ENCODE data around the gene TBC1D16.
A peak's percentile ranks its signal among the peaks of the same experiment; 100 is the strongest.
"Not testable (repeated sequence)": the region's sequence is repeated elsewhere in the genome, so short reads cannot be mapped to it uniquely, and the experiment has no call there.

The TBC1D16 gene

DNA sequence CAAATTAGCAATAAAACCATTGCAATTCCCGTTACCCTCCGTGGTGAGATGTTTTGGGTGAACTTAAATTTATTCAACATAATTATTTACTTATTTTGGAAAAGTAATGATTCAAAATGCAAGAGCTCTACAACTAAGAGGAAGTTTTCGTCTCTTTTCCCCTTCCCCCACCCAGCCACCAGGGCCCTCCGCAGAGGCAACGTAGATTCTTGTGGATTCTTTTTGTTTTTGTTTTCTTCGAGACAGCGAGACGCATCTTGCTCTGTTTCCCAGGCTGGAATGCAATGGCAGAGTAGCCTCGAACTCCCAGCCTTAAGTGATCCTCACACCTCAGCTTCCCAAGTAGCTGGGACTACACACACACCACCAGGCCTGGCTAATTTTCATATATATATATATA is 19.9 kb upstream of the TBC1D16 start:
- FAIRE-seq, result no peak
- DNase-seq (ENCODE audit: low spot score), result no peak

DNA sequence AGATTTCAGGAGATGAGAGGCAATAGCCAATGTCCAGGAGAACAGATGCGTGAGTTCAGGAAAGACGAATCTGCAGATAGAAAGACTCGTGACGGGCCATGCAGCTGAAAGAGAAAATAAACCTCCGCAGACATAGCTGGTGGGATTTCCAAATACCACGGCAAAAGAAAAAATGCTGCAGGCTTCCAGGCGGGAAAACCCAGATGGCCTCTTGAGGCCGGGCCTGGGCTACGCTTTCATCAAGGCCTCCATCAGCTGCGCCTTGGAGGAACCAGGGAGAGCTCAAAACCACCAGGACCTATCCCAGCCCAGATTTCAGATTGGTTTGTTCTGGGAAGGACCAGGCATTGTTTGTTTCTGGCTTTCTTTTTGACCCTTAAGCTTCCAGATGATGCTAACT is 17.4 kb upstream of the TBC1D16 start:
- DNase-seq (ENCODE audit: low spot score) (no peak), FAIRE-seq (no peak)

DNA sequence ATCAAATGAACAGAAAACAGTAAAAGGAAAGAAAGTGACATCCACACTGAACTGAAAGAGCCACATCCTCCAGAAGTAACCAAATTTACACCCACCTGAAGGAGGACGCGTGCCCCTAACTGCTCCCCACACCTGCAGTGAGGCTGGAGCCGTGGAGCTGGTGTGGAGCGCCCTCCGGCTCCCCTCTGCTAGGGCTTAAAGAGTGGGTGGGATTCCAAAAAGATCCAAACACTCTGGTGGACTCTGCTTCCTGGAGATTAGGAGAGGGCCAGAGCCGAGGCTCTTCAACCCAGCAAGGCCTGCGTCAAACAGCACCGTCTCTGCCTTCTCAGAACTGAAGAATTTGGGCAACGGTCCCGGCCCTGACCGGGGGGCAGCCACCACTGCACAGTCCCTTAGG is 16.0 kb upstream of the TBC1D16 start:
- no peak for FAIRE-seq
- DNase-seq (ENCODE audit: low spot score), result no peak

- FAIRE-seq (no peak), DNase-seq (ENCODE audit: low spot score) (no peak)
These were observed 15.0 kb upstream of the TBC1D16 start for GRCh38 chr17:80050706-80051105.

- FAIRE-seq, result no peak
- DNase-seq (ENCODE audit: low spot score), result no peak
These were observed 14.3 kb upstream of the TBC1D16 start for GRCh38 chr17:80049986-80050385.

GRCh38 chr17:80047176-80047575 is 11.5 kb upstream of the TBC1D16 start:
- DNase-seq (ENCODE audit: low spot score), result no peak
- no peak for FAIRE-seq

DNA sequence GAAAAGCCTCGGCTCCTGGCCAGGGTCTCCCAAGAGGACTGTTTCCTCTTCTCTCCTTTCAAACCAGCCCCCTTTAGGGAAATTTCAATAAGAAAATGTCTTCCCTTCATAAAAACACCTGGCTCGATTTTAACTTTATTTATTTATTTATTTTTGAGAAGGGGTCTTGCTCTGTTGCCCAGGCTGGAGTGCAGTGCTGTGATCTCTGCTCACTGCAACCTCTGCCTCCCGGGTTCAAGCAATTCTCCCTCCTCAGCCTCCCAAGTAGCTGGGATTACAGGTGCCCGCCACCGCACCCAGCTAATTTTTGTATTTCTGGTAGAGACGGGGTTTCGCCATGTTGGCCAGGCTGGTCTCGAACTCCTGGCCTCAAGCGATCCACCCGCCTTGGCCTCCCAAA is 11.0 kb upstream of the TBC1D16 start:
- not testable (repeated sequence) for FAIRE-seq; DNase-seq (ENCODE audit: low spot score)

- no peak for FAIRE-seq
- no peak for DNase-seq (ENCODE audit: low spot score)
These were observed 10.0 kb upstream of the TBC1D16 start for GRCh38 chr17:80045703-80046102.

- no peak for FAIRE-seq
- no peak for DNase-seq (ENCODE audit: low spot score)
These were observed 8.3 kb upstream of the TBC1D16 start for GRCh38 chr17:80043963-80044362.

- FAIRE-seq, result no peak
- DNase-seq (ENCODE audit: low spot score), result no peak
These were observed 1.2 kb upstream of the TBC1D16 start for GRCh38 chr17:80036715-80037477.

DNA sequence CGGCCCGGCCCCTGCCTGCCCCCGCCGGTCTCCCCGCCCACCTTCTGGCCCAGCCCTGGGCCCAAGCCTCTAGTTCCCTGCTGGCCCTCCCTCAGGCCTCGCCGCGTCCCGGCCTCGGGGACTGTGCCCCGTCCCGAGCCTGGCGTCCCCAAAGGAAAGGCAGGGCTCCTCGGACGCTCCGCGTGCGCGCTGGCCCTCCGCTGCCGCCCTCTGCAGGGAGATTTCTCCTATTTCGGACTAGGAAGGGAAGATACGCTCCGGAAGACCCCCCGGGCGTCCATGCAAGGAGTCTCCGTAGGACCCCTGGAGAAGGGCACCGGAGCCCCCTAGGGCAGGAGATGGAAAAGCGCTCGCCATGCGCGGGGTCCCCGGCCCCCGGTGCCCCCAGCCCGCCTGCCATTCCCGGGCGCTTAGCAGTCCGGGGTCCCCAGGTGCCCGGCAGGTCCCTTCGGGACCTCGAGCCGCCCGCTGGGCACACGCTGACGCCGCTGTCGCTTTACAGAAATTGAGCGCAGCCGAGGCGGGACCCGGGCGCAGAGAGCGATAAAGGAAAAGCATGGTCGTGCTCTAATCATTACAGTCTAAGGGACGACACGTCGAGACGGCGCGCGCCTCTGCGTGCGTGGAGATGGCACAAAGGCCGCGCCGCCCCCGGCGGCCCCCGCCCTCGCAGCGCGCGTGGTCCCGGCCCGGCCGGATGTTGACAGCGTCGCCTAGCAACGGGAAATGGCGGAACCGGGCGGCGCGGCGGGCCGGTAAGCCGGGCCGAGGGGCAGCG is 454 bp upstream of the TBC1D16 start, which contains the start of gene CCDC40:
TSS of gene CCDC40 (plus strand) at position 706 of the 778 bp plus-strand sequence. CDS start at position 727, 21 bp downstream.
- DNase-seq (ENCODE audit: low spot score) (peak; percentile 65), FAIRE-seq (no peak)

DNA sequence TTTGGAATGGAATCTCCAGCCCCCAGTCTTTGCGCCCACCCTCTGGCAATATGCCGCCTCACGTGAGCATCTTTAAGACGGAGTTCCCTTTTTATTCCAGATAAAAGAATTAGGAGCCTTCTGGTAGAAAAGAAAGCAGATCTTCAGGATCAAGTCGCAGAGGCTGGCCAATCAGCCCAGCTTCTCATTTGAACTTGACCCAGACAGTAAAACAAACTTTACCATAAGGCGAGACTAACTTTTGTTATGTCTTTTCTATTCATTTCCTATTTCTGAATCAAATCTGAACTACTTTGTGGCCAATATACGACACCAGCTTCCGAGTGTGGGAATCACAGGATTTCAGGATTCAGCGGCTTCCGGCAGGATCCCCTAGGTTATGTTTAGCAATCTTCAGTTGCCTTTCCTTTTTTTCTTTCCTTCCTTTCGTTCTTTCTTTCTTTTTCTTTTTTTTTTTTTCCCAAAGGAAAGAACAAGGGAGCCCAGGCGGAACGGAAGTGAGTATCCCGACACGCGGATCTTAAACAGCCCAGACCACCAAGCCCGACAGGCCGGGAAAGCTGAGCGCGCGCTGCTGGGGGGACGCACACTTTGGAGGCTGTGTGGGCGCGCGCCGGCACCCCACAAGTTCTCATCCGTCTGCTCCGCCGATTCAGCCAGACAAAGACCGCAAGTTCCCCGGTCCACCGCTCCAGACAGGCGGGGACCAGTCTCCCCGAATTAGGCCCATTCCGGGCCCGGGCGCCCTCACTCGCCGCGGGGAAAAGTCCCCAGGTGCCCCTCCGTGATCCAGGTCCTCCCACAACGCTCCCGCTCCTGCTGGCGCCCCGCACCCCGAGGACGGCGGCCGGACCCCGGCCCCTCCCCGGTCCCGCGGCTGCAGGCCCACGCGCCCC is 633 bp downstream of the TBC1D16 start:
- DNase-seq (ENCODE audit: low spot score) (no peak), FAIRE-seq (no peak)

DNA sequence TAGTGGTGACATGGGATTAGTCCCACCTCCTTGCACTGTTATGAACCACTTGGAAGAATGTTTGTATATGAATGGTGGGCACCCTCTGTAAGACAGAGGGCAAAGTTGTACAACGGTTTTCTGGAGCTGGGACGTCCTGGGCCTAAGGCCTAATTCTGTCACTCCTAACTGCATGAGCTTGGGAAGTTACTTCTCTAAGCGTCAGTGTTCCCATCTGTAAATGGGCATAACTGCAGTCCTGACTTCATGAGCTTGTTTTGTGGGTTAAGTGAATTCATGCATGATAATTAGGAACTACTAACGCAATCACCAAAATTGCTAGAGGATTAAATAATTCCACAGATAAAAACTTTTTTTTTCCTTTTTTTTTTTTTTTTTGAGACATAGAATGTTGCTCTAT is 1.8 kb downstream of the TBC1D16 start:
- DNase-seq (ENCODE audit: low spot score) (no peak), FAIRE-seq (no peak)

DNA sequence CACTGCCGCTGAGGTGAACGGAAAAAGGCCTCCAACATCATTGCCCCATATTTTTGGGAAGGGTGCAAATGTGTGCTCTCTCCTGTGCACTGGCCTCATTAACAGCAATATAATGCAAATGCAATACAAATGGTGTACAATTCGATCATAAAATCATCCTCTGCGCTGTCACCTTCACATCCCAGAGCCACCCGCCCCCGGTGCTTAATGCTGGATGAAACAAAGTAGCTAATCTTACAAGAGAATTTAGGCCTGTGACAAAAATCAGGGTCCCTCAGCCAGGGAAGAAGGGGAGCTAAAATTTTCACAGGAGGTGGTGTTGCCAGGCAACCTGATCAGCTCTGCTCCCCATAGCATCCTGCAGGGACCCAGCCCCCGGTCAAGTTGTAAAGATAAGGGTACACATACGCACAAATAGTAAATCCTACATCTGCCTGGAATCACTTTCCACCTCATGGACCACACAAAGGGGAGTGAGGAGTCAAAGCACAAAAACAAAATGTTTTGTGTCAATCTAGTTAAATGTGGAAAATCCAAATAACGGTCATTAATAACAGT is 3.0 kb downstream of the TBC1D16 start:
- DNase-seq (ENCODE audit: low spot score), result no peak
- FAIRE-seq, result no peak

DNA sequence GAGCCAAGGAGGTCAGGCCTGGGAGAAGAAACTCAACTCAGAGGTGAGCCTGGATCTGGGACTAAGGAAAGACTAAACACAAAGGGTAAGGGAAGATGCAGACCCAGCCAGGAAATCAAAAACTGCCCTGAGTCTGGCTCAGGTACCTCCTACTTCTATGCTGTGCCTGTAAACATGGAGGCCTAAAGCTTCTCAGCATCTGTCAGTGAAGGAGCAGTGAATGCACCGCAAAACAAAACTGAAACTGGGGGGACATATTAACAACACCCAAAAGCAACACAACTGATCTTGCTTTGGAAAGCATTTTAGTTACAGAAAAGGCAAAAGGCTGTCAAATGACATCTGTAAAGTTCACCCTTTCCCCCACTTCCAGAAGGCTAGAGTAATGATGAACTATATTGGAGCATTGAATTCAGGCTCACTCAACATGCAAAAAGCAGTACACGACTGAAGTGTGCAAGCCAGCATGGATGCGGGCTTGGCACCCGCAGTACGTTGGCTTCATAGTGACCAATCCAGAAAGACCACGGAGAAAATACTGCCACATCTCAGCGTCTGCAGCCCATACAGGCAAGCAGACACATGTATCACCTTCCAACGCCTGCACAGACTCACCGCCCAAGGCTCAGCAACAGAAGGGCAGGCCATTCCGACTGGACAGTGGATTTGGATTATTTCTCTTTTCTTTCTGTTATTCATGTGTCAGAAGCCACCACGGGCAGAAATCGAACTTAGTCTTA is 3.8 kb downstream of the TBC1D16 start:
- DNase-seq (ENCODE audit: low spot score) (no peak), FAIRE-seq (no peak)

GRCh38 chr17:80030730-80031410 is 4.8 kb downstream of the TBC1D16 start:
- no peak for DNase-seq (ENCODE audit: low spot score)

GRCh38 chr17:80029258-80029974 is 6.3 kb downstream of the TBC1D16 start:
- peak; percentile 80 for FAIRE-seq
- DNase-seq (ENCODE audit: low spot score), result peak; percentile 54

More at GRCh38 chr17:80030730-80031410, 4.8 kb downstream of the TBC1D16 start:
- no peak for FAIRE-seq

DNA sequence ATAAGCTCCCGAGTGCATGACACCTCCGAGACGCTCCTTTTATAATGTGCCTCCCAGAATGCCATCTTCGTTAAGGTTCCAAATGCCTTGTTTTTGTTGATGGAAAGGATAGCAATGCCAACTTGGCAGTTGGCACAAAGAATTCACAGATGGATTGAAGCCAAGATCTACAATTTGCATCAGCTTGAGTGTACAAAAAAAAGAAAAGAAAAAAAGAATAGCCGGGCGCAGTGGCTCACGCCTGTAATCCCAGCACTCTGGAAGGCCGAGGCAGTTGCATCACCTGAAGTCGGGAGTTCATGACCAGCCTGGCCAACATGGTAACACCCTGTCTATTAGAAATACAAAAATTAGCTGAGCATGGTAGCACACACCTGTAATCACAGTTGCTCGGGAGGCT is 7.6 kb downstream of the TBC1D16 start:
- FAIRE-seq, result no peak
- DNase-seq (ENCODE audit: low spot score), result no peak

- FAIRE-seq, result no peak
- DNase-seq (ENCODE audit: low spot score), result no peak
These were observed 8.6 kb downstream of the TBC1D16 start for GRCh38 chr17:80027043-80027435.
